Measurements from ENCODE around the gene MAN1C1.

MAN1C1 gene

GRCh38 chr1:25620701-25621350 is 4.2 kb downstream of the MAN1C1 start:
- TF ChIP-seq TAF1 (IDR thresholded peaks at IDR 0.05; ENCODE audit: low read depth), result no peak
- TF ChIP-seq YY1 (IDR thresholded peaks at IDR 0.05; ENCODE audit: low read depth), result no peak
- TF ChIP-seq MAX (IDR thresholded peaks at IDR 0.05), result no peak
- no peak for TF ChIP-seq CEBPB (IDR thresholded peaks at IDR 0.05)
- no peak for TF ChIP-seq EP300 (IDR thresholded peaks at IDR 0.05; ENCODE audit: borderline replicate concordance)
- TF ChIP-seq TEAD4 (IDR thresholded peaks at IDR 0.05), result no peak
- no peak for TF ChIP-seq USF1 (IDR thresholded peaks at IDR 0.05)
- no peak for TF ChIP-seq TCF12 (IDR thresholded peaks at IDR 0.05; ENCODE audit: low read depth)
- TF ChIP-seq FOXM1 (IDR thresholded peaks at IDR 0.05; ENCODE audit: borderline replicate concordance, low read depth), result no peak
- no peak for TF ChIP-seq CREB1 (IDR thresholded peaks at IDR 0.05; ENCODE audit: low read depth)
- TF ChIP-seq REST (IDR thresholded peaks at IDR 0.05; ENCODE audit: low read depth), result no peak
- TF ChIP-seq ZBTB7A (IDR thresholded peaks at IDR 0.05; ENCODE audit: low read depth), result no peak
- TF ChIP-seq NFIC (IDR thresholded peaks at IDR 0.05), result no peak
- no peak for TF ChIP-seq EGR1 (IDR thresholded peaks at IDR 0.05)

GRCh38 chr1:25621876-25622275 is 5.3 kb downstream of the MAN1C1 start:
- TF ChIP-seq FOXM1 (IDR thresholded peaks at IDR 0.05; ENCODE audit: borderline replicate concordance, low read depth), result no peak
- TF ChIP-seq TCF12 (IDR thresholded peaks at IDR 0.05; ENCODE audit: low read depth), result no peak
- no peak for TF ChIP-seq YY1 (IDR thresholded peaks at IDR 0.05; ENCODE audit: low read depth)
- no peak for TF ChIP-seq TEAD4 (IDR thresholded peaks at IDR 0.05)
- TF ChIP-seq USF1 (IDR thresholded peaks at IDR 0.05), result no peak
- no peak for TF ChIP-seq EP300 (IDR thresholded peaks at IDR 0.05; ENCODE audit: borderline replicate concordance)
- TF ChIP-seq MAX (IDR thresholded peaks at IDR 0.05), result no peak
- no peak for TF ChIP-seq ZBTB7A (IDR thresholded peaks at IDR 0.05; ENCODE audit: low read depth)
- TF ChIP-seq NFIC (IDR thresholded peaks at IDR 0.05), result no peak
- no peak for TF ChIP-seq REST (IDR thresholded peaks at IDR 0.05; ENCODE audit: low read depth)
- no peak for TF ChIP-seq EGR1 (IDR thresholded peaks at IDR 0.05)
- no peak for TF ChIP-seq RAD21 (IDR thresholded peaks at IDR 0.05; ENCODE audit: low read depth)
- TF ChIP-seq TAF1 (IDR thresholded peaks at IDR 0.05; ENCODE audit: low read depth), result no peak
- TF ChIP-seq CEBPB (IDR thresholded peaks at IDR 0.05), result no peak
- TF ChIP-seq CREB1 (IDR thresholded peaks at IDR 0.05; ENCODE audit: low read depth), result no peak

GRCh38 chr1:25622531-25622930 is 5.9 kb downstream of the MAN1C1 start:
- TF ChIP-seq CEBPB (IDR thresholded peaks at IDR 0.05) (no peak), TEAD4 (IDR thresholded peaks at IDR 0.05) (no peak), RAD21 (IDR thresholded peaks at IDR 0.05; ENCODE audit: low read depth) (no peak), TAF1 (IDR thresholded peaks at IDR 0.05; ENCODE audit: low read depth) (no peak), ZBTB7A (IDR thresholded peaks at IDR 0.05; ENCODE audit: low read depth) (no peak), MAX (IDR thresholded peaks at IDR 0.05) (no peak), CREB1 (IDR thresholded peaks at IDR 0.05; ENCODE audit: low read depth) (no peak), YY1 (IDR thresholded peaks at IDR 0.05; ENCODE audit: low read depth) (no peak), REST (IDR thresholded peaks at IDR 0.05; ENCODE audit: low read depth) (no peak)

- TF ChIP-seq TCF12 (IDR thresholded peaks at IDR 0.05; ENCODE audit: low read depth) (no peak), CREB1 (IDR thresholded peaks at IDR 0.05; ENCODE audit: low read depth) (no peak), USF1 (IDR thresholded peaks at IDR 0.05) (no peak), EGR1 (IDR thresholded peaks at IDR 0.05) (no peak), CEBPB (IDR thresholded peaks at IDR 0.05) (no peak), MAX (IDR thresholded peaks at IDR 0.05) (no peak), REST (IDR thresholded peaks at IDR 0.05; ENCODE audit: low read depth) (no peak)
Measured at GRCh38 chr1:25623007-25623406, 6.4 kb downstream of the MAN1C1 start.
